B cell (primary cell): ENCODE data around the gene SLC2A2.

Experiments used
- EZH2 ChIP-seq: IDR thresholded peaks from 2 replicates; pipeline ENCODE4 v1.6.1; 2012; ENCODE audit warnings: borderline replicate concordance, low read depth, mild to moderate bottlenecking, moderate library complexity, low read length; ENCODE audit not compliant: insufficient read depth, poor library complexity, severe bottlenecking
- TF ChIP-seq, protein P1 (sequence below): fragments of 200-600 bp; IDR thresholded peaks from one replicate; pipeline ENCODE4 v1.8.0; 2022; ENCODE audit warnings: antibody characterized with exemption, mild to moderate bottlenecking

DNA sequence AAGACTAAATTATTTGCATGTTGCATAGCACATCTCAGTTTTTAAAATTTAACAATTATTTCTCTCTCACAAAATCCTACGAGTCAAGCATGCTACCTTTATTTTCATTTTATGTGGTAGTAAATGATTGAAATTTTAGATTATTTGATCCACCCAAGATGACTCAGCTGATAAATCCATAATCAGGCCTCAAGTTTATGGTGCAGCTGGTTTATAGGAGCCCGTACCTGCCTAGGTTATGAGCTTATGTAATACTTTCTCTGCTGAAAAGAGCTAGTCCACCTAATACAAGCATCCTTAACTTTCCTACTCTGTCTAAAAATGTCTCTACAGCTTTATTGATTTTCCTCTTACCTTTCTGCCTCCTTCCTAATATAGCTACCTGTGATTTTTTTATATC, 41.2 kb downstream of the SLC2A2 start:
- TF ChIP-seq, protein P1, sequence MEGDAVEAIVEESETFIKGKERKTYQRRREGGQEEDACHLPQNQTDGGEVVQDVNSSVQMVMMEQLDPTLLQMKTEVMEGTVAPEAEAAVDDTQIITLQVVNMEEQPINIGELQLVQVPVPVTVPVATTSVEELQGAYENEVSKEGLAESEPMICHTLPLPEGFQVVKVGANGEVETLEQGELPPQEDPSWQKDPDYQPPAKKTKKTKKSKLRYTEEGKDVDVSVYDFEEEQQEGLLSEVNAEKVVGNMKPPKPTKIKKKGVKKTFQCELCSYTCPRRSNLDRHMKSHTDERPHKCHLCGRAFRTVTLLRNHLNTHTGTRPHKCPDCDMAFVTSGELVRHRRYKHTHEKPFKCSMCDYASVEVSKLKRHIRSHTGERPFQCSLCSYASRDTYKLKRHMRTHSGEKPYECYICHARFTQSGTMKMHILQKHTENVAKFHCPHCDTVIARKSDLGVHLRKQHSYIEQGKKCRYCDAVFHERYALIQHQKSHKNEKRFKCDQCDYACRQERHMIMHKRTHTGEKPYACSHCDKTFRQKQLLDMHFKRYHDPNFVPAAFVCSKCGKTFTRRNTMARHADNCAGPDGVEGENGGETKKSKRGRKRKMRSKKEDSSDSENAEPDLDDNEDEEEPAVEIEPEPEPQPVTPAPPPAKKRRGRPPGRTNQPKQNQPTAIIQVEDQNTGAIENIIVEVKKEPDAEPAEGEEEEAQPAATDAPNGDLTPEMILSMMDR, result no peak
- no peak for TF ChIP-seq EZH2
